PC-9 (cell line): Measurements from ENCODE around the gene ABHD5.

Experiments
- CTCF ChIP-seq: fragments of 200-600 bp; sonication (generic); conservative IDR thresholded peaks from 2 replicates; pipeline ENCODE4 v1.6.1; 2017; ENCODE audit warnings: mixed run types, antibody characterized with exemption, mild to moderate bottlenecking, moderate library complexity
- EZH2 ChIP-seq: fragments of 200-600 bp; sonication (generic); IDR thresholded peaks from 2 replicates; pipeline ENCODE4 v1.8.0; 2017; ENCODE audit warnings: antibody characterized with exemption, low read depth

- TF ChIP-seq CTCF (no peak), EZH2 (no peak)
Measured at GRCh38 chr3:43641306-43642114, 49.2 kb upstream of the ABHD5 start.
